ENCODE results near the gene RBM33. TPM values are rescaled to one million over a fixed set of nuclear protein-coding genes. Genes with fewer than 3 reads are reported as not detected.

Gene RBM33
- total RNA-seq, 1 donor from 2014 or later: 50.5 TPM

DNA sequence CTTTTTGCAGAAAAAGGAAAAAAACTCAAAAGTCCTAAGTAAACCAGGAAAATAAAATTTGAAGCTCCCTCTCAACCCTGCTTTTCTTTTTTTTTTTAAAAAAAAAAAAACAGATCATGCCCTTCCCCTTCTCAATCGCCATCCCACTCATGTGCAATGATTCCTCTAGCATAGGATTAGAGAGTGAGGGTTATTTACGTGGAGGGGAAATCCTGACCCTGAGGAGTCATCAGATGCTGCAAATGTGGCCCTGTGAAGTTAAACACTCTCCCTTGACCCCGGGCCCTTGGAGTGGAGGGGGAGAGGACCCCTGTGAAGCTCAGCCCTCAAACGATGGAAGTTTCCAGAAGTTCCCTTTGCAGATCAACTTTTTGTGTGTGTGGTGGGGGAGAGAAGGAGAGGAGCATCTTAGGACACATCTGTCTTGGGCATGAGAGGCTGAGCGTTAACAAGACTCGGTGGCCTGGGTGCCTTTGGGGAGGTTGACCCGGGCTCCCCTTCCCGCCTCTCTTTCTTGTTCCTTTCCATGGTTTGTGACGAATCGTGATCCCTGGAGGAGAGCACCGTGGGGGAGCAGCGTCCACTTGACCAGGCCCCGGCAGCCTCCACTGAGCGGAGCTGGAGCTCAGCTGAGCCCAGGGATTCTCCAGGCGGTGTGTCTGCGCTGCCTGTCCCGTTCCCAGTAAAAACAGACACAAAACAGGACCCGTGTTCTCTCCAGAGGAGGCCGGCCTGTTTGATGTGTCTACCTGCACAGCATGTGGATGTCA is 169.3 kb downstream of the RBM33 start:
- no peaks in the 10 kb centered on the region for H3K36me3 ChIP-seq (ENCODE audit: insufficient read depth, low read length)
- H3K36me3 Mint-ChIP-seq (ENCODE audit: low read depth, unreplicated experiment): peaks cover 3% of the 10 kb centered on the region
- H3K27ac Mint-ChIP-seq (ENCODE audit: unreplicated experiment): no peak overlapping the region
- no peak overlapping the region for H3K9ac ChIP-seq (ENCODE audit: low read length)
- FAIRE-seq (no peak), DNase-seq (ENCODE audit: low read depth) (no peak)
- no peak overlapping the region for H3K27ac ChIP-seq (ENCODE audit: low read depth, low read length)
- peaks cover 11% of the 10 kb centered on the region for H3K4me1 Mint-ChIP-seq (ENCODE audit: low read depth, unreplicated experiment)
- H3K4me2 ChIP-seq (ENCODE audit: low read length): no peak overlapping the region
- no peak for TF ChIP-seq EZH2 (IDR thresholded peaks at IDR 0.05; ENCODE audit: insufficient read depth, low read length)
- TF ChIP-seq, protein P1, sequence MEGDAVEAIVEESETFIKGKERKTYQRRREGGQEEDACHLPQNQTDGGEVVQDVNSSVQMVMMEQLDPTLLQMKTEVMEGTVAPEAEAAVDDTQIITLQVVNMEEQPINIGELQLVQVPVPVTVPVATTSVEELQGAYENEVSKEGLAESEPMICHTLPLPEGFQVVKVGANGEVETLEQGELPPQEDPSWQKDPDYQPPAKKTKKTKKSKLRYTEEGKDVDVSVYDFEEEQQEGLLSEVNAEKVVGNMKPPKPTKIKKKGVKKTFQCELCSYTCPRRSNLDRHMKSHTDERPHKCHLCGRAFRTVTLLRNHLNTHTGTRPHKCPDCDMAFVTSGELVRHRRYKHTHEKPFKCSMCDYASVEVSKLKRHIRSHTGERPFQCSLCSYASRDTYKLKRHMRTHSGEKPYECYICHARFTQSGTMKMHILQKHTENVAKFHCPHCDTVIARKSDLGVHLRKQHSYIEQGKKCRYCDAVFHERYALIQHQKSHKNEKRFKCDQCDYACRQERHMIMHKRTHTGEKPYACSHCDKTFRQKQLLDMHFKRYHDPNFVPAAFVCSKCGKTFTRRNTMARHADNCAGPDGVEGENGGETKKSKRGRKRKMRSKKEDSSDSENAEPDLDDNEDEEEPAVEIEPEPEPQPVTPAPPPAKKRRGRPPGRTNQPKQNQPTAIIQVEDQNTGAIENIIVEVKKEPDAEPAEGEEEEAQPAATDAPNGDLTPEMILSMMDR (IDR thresholded peaks at IDR 0.05; ENCODE audit: insufficient read depth, low read depth, low read length): no peak
- no peak overlapping the region for H3K4me3 Mint-ChIP-seq (ENCODE audit: unreplicated experiment)
- peaks cover 11% of the 10 kb centered on the region for H4K20me1 ChIP-seq (ENCODE audit: insufficient read depth, low read length)
- peaks cover 58% of the 10 kb centered on the region for H3K27me3 ChIP-seq (ENCODE audit: insufficient read depth, low read length)
- no peak overlapping the region for H2AFZ ChIP-seq (ENCODE audit: low read depth, low read length)
- no peaks in the 10 kb centered on the region for H3K9me3 Mint-ChIP-seq (ENCODE audit: unreplicated experiment)
- peaks cover 13% of the 10 kb centered on the region for H3K4me1 ChIP-seq (ENCODE audit: insufficient read depth, low read length)
- H3K4me3 ChIP-seq (ENCODE audit: insufficient read depth, low read depth, low read length): no peak overlapping the region
- H3K79me2 ChIP-seq (ENCODE audit: insufficient read depth, low read length): no peaks in the 10 kb centered on the region
- peaks cover 65% of the 10 kb centered on the region for H3K27me3 Mint-ChIP-seq (ENCODE audit: low read depth, unreplicated experiment)
- H3K9me3 ChIP-seq (ENCODE audit: insufficient read depth, low read depth, low read length): peaks cover 3% of the 10 kb centered on the region

DNA sequence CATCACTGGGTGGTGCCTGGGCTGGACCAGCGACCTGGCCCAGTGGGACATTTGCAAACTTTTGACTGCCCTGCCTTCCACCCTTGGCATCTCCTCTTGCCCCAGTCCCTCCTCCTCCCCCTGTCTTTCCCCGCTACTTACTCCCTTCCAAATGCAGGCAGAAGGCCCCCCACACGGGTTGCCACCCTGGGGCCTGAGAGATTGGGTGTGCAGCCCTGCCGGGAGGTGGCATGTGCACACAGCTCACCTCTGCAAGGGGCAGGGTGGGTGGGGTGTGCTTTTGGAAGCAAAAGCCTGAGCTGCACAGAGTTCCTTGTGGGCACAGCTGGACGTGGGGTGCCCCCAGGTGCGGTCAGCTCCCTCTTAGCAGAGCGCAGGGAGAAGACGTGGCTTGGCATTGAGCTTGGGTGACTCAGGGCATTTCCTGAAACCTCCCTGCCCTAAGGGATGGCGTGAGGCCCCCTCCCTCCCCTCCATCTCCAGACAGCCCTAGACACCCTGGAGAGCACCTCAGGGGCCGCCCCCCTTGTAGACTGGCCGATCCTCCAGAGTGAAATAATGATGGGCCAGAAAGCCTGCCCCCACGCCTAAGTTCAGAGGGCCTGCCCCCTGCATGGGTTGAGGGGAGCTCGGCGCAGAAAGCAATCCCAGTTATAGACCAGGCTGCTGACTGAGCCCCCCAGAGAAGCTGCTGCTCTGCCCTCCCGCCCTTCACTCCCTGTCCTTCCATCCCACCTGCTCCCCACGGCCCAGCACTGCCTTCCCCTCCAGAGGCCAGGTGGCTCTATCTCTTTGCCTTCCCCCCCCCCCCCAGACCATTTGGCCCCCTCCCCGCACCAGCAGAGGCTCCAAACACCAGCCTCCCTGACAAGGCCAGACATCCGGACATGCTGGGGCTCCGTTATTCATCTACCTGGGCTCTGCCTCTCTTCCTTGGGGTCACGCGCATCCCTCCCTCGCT is 170.1 kb downstream of the RBM33 start:
- Mint-ChIP-seq H3K27ac (ENCODE audit: unreplicated experiment) (no peak overlapping the region), H3K27me3 (ENCODE audit: low read depth, unreplicated experiment) (peaks cover 63% of the 10 kb centered on the region), H3K4me3 (ENCODE audit: unreplicated experiment) (no peak overlapping the region), H3K36me3 (ENCODE audit: low read depth, unreplicated experiment) (peaks cover 3% of the 10 kb centered on the region), H3K9me3 (ENCODE audit: unreplicated experiment) (no peaks in the 10 kb centered on the region), H3K4me1 (ENCODE audit: low read depth, unreplicated experiment) (peaks cover 9% of the 10 kb centered on the region)
- TF ChIP-seq EZH2 (IDR thresholded peaks at IDR 0.05; ENCODE audit: insufficient read depth, low read length): no peak
- TF ChIP-seq, protein P1 (IDR thresholded peaks at IDR 0.05; ENCODE audit: insufficient read depth, low read depth, low read length): no peak
- Histone ChIP-seq H3K4me1 (ENCODE audit: insufficient read depth, low read length) (peaks cover 10% of the 10 kb centered on the region), H3K36me3 (ENCODE audit: insufficient read depth, low read length) (no peaks in the 10 kb centered on the region), H2AFZ (ENCODE audit: low read depth, low read length) (no peak overlapping the region), H3K9ac (ENCODE audit: low read length) (no peak overlapping the region), H3K4me2 (ENCODE audit: low read length) (no peak overlapping the region), H3K27me3 (ENCODE audit: insufficient read depth, low read length) (peaks cover 52% of the 10 kb centered on the region), H3K9me3 (ENCODE audit: insufficient read depth, low read depth, low read length) (peaks cover 3% of the 10 kb centered on the region), H3K79me2 (ENCODE audit: insufficient read depth, low read length) (no peaks in the 10 kb centered on the region), H3K4me3 (ENCODE audit: insufficient read depth, low read depth, low read length) (no peak overlapping the region), H3K27ac (ENCODE audit: low read depth, low read length) (no peak overlapping the region), H4K20me1 (ENCODE audit: insufficient read depth, low read length) (peaks cover 11% of the 10 kb centered on the region)
- no peak for DNase-seq (ENCODE audit: low read depth)
- no peak for FAIRE-seq
